GM21447 (cell line): ENCODE data around the gene DBNDD1.
"Not testable (repeated sequence)": the region's sequence is repeated elsewhere in the genome, so short reads cannot be mapped to it uniquely, and the experiment has no call there.

Source experiments
- ATAC-seq: cut with Tn5 transposase; IDR thresholded peaks from one replicate; pipeline ENCODE4 v1.9.1; 2021; ENCODE audit not compliant: unreplicated experiment

Gene DBNDD1

GRCh38 chr16:90018652-90019542 lies at the start of gene DBNDD1:
Gene DBNDD1 (minus strand): TSS chr16:90019456. CDS start chr16:90019341, 115 bp downstream.
- no peak for ATAC-seq

- ATAC-seq, result no peak
Observed at GRCh38 chr16:90061437-90061836, 42.2 kb upstream of the DBNDD1 start.

GRCh38 chr16:90057738-90058173 lies 38.5 kb upstream of the DBNDD1 start:
- no peak for ATAC-seq

- ATAC-seq, result not testable (repeated sequence)
Observed at GRCh38 chr16:90056521-90056920, 37.3 kb upstream of the DBNDD1 start.

- no peak for ATAC-seq
Observed at GRCh38 chr16:90055371-90055770, 36.1 kb upstream of the DBNDD1 start.

- ATAC-seq, result no peak
Observed at GRCh38 chr16:90054554-90054953, 35.3 kb upstream of the DBNDD1 start.

GRCh38 chr16:90053902-90054500 lies 34.7 kb upstream of the DBNDD1 start:
- no peak for ATAC-seq

GRCh38 chr16:90050969-90051368 lies 31.7 kb upstream of the DBNDD1 start:
- ATAC-seq, result no peak

- ATAC-seq, result no peak
Observed at GRCh38 chr16:90048737-90049330, 29.6 kb upstream of the DBNDD1 start.

GRCh38 chr16:90048347-90048722 lies 29.1 kb upstream of the DBNDD1 start:
- no peak for ATAC-seq

- no peak for ATAC-seq
Observed at GRCh38 chr16:90047714-90048346, 28.6 kb upstream of the DBNDD1 start.

- no peak for ATAC-seq
Observed at GRCh38 chr16:90046971-90047713, 27.9 kb upstream of the DBNDD1 start.

GRCh38 chr16:90046122-90046970 lies 27.1 kb upstream of the DBNDD1 start:
- ATAC-seq, result no peak

GRCh38 chr16:90044111-90044551 lies 24.9 kb upstream of the DBNDD1 start:
- ATAC-seq, result no peak

GRCh38 chr16:90043526-90043925 lies 24.3 kb upstream of the DBNDD1 start:
- no peak for ATAC-seq

- no peak for ATAC-seq
Observed at GRCh38 chr16:90042946-90043514, 23.8 kb upstream of the DBNDD1 start.

- ATAC-seq, result no peak
Observed at GRCh38 chr16:90041896-90042473, 22.7 kb upstream of the DBNDD1 start.

GRCh38 chr16:90040152-90041023 lies 21.1 kb upstream of the DBNDD1 start:
- no peak for ATAC-seq
